ENCODE data around the gene TRAPPC14. TPM values are rescaled to one million over a fixed set of nuclear protein-coding genes. Genes with fewer than 3 reads are reported as not detected.
A peak's percentile ranks its signal among the peaks of the same experiment; 100 is the strongest.

Gene TRAPPC14
- total RNA-seq, 3 donors from 2014 or later = 3.4 to 16.1 (median 12.6) TPM

- no peak for TF ChIP-seq POLR2AphosphoS5 (IDR thresholded peaks at IDR 0.05)
- no peak for TF ChIP-seq CTCF (IDR thresholded peaks at IDR 0.05)
- TF ChIP-seq POLR2A (IDR thresholded peaks at IDR 0.05) = no peak
- H3K27ac ChIP-seq = no peak overlapping the region
- no peak for DNase-seq (ENCODE audit: low spot score in 2 of 2)
- H3K36me3 ChIP-seq = no peaks in the 10 kb centered on the region
- H3K4me1 ChIP-seq = no peaks in the 10 kb centered on the region
- intact Hi-C loops (cut with DNase I; ENCODE audit: low total_unique reads) = no loop called here
- H3K9me3 ChIP-seq = no peaks in the 10 kb centered on the region
- peak overlapping the region; percentile 14 to 70 (median 60) for H3K4me3 ChIP-seq
- H3K27me3 ChIP-seq = no peaks in the 10 kb centered on the region
These were observed 13.3 kb upstream of the TRAPPC14 start for GRCh38 chr7:100171840-100172239.

GRCh38 chr7:100171087-100171681 lies 12.7 kb upstream of the TRAPPC14 start:
- Histone ChIP-seq H3K9me3 (no peaks in the 10 kb centered on the region), H3K4me1 (no peaks in the 10 kb centered on the region), H3K36me3 (no peaks in the 10 kb centered on the region), H3K27ac (no peak overlapping the region), H3K27me3 (no peaks in the 10 kb centered on the region), H3K4me3 (peak overlapping the region; percentile 14 to 70 (median 60))
- DNase-seq (ENCODE audit: low spot score in 2 of 2) = no peak
- intact Hi-C loops (cut with DNase I; ENCODE audit: low total_unique reads) = no loop called here
- TF ChIP-seq POLR2AphosphoS5 (IDR thresholded peaks at IDR 0.05) (no peak), POLR2A (IDR thresholded peaks at IDR 0.05) (no peak), CTCF (IDR thresholded peaks at IDR 0.05) (no peak)

- no peaks in the 10 kb centered on the region for H3K4me1 ChIP-seq
- TF ChIP-seq POLR2A (IDR thresholded peaks at IDR 0.05) (no peak), POLR2AphosphoS5 (IDR thresholded peaks at IDR 0.05) (no peak), CTCF (IDR thresholded peaks at IDR 0.05) (no peak)
- H3K4me3 ChIP-seq = no peak overlapping the region
- no peaks in the 10 kb centered on the region for H3K9me3 ChIP-seq
- no peak for DNase-seq (ENCODE audit: low spot score in 2 of 2)
- intact Hi-C loops (cut with DNase I; ENCODE audit: low total_unique reads) = no loop called here
- H3K36me3 ChIP-seq = no peaks in the 10 kb centered on the region
- H3K27ac ChIP-seq = no peak overlapping the region
- H3K27me3 ChIP-seq = no peaks in the 10 kb centered on the region
These were observed 11.8 kb upstream of the TRAPPC14 start for GRCh38 chr7:100170101-100170897.

- Histone ChIP-seq H3K27ac (peak overlapping the region; percentile 45 to 56), H3K36me3 (no peaks in the 10 kb centered on the region), H3K9me3 (no peaks in the 10 kb centered on the region), H3K4me1 (no peaks in the 10 kb centered on the region), H3K4me3 (peak overlapping the region in 1 of 3 donors; percentile 65), H3K27me3 (no peaks in the 10 kb centered on the region)
- TF ChIP-seq CTCF (IDR thresholded peaks at IDR 0.05) (no peak), POLR2AphosphoS5 (IDR thresholded peaks at IDR 0.05) (no peak), POLR2A (IDR thresholded peaks at IDR 0.05) (no peak)
- intact Hi-C loops (cut with DNase I; ENCODE audit: low total_unique reads) = loop anchor here (5.0 kb wide), 1 partner anchor 417 kb away; no protein-coding TSS in a partner anchor
- DNase-seq (ENCODE audit: low spot score in 2 of 2) = no peak
These were observed 10.8 kb upstream of the TRAPPC14 start for GRCh38 chr7:100169147-100169850.

Measured in breast epithelium (tissue), 4 donors.